VCaP (cell line): Measurements from ENCODE around the gene PHETA1.
A peak's percentile ranks its signal among the peaks of the same experiment; 100 is the strongest.
"Not testable (repeated sequence)": the region's sequence is repeated elsewhere in the genome, so short reads cannot be mapped to it uniquely, and the experiment has no call there.

Experiments used
- H3K27ac ChIP-seq: fragments of 450-650 bp; 2 replicates; pipeline ENCODE4 v1.5.1; 2017
- TF ChIP-seq, protein P1 (sequence below): fragments of 450-650 bp; conservative IDR thresholded peaks from 2 replicates; pipeline ENCODE4 v1.5.1; 2017; ENCODE audit warnings: mild to moderate bottlenecking, moderate library complexity

The PHETA1 gene

DNA sequence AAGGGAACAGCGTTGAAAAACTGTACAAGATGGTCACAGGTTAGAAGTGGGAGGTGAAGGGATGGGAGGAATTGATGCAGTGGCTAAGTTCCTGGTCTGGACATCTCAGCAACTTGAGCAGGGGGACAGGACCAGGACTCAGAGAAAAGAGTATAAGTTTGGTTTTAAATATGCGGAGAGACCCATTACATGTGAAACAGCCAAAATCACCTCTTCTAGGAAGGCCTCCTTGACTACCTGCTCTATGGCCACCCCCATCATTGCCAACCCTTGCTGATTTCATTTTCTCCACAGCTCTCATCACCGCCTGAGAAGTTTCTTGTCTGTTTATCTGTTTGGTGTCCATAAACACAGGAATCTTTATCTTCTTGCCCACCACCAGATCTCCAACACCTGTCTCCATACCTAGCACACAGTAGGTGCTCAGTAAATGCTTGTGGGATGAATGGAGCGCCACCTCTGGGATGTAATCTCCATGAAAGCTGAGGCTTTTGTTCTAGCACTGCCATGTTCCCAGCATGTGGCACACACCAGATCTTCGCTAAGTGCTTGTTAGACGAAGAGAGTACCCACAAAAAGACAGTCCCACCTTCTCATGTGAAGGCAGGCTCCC, 11.2 kb upstream of the PHETA1 start:
- TF ChIP-seq, protein P1, sequence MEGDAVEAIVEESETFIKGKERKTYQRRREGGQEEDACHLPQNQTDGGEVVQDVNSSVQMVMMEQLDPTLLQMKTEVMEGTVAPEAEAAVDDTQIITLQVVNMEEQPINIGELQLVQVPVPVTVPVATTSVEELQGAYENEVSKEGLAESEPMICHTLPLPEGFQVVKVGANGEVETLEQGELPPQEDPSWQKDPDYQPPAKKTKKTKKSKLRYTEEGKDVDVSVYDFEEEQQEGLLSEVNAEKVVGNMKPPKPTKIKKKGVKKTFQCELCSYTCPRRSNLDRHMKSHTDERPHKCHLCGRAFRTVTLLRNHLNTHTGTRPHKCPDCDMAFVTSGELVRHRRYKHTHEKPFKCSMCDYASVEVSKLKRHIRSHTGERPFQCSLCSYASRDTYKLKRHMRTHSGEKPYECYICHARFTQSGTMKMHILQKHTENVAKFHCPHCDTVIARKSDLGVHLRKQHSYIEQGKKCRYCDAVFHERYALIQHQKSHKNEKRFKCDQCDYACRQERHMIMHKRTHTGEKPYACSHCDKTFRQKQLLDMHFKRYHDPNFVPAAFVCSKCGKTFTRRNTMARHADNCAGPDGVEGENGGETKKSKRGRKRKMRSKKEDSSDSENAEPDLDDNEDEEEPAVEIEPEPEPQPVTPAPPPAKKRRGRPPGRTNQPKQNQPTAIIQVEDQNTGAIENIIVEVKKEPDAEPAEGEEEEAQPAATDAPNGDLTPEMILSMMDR, result no peak
- no peak overlapping the region for H3K27ac ChIP-seq

DNA sequence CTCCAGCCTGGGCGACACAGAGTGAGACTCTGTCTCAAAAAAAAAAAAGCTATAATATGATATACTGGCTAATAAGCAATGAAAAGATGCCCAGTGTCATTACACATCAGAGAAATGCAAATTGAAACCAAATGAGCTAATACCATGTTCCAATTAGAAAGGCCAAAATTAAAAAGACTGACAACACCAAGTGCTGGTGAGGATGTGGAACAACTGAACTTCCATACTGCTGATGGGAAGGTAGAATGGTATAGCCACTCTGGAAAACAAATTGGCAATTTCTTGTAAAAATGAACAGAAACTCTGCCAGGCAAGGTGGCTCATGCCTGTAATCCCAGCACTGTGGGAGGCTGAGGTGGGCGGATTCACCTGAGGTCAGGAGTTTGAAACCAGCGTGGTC, 8.5 kb upstream of the PHETA1 start:
- TF ChIP-seq, protein P1, result no peak
- H3K27ac ChIP-seq, result no peak overlapping the region

DNA sequence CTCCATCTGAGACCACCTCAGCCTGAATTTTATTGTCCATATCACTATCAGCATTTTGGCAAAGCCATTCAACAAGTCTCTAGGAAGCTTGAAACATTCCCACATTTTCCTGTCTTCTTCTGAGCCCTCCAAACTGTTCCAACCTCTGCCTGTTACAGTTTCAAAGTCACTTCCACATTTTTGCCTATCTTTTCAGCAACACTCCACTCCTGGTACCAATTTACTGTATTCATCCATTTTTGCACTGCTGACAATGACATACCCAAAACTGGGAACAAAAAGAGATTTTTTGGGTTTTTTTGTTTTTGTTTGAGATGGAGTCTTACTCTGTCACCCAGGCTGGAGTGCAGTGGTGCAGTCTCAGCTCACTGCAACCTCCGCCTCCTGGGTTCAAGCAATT, 4.3 kb upstream of the PHETA1 start:
- not testable (repeated sequence) for H3K27ac ChIP-seq

DNA sequence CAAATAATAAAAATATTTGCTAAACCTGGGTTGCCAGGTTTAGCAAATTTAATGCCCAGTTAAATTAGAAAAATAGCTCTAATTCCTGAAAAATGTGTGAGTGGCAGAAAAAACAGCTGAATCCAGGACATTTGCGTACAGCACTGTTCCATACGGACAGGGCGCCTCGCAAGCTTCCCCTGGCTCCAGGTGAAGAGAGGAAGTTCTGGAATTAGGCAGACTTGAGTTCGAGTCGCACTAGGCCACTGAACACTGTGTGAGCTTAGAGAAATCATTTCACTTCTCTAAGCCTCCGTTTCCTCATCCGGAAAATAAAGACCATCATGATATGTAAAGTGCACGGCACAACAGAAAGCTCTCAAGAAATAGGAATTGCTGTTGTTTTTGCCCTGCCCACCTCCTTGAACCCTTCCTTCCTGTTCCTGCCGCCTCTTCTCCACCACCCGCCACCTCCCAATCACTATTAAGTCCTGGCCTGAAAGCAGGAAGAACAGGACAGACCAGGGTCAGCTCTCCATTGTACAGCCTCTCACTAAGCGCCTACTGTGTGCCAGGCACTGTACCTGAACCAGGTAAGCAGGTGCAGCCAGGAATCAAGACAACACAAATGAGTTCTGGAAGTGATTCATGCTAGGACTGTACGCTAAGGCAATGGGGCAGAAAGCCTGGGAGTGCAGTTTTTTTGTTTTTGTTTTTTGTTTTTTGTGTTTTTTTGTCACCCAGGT, 763 bp upstream of the PHETA1 start:
- TF ChIP-seq, protein P1, result no peak
- peak overlapping the region; percentile 81; the same call in 1 of the 2 replicates for H3K27ac ChIP-seq

DNA sequence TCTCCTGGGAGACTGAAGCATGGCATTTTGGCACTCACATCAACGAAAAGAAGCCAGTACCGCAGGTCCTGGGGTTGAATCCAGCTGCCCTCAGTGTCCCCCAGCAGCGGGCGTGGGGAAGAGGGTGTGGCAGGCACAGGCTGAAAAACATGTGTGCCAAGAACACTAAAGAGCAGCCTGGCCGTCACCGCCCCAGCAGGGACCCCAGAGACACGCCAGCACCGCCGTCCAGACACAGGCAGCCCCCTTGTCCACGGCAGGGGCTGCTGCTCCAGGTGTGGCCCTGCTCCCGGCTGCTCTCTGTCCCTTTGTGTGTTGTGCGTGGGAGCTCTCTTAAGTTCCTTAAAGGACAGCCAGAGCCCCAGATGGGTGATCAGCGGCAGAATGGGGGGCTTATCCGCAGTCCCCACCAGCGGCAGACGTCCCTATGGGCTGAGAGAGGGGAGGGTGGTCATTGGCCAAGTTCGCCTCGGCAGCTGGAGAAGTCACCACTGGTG, 556 bp downstream of the PHETA1 start:
- TF ChIP-seq, protein P1, result no peak
- peak overlapping the region; percentile 81 for H3K27ac ChIP-seq

DNA sequence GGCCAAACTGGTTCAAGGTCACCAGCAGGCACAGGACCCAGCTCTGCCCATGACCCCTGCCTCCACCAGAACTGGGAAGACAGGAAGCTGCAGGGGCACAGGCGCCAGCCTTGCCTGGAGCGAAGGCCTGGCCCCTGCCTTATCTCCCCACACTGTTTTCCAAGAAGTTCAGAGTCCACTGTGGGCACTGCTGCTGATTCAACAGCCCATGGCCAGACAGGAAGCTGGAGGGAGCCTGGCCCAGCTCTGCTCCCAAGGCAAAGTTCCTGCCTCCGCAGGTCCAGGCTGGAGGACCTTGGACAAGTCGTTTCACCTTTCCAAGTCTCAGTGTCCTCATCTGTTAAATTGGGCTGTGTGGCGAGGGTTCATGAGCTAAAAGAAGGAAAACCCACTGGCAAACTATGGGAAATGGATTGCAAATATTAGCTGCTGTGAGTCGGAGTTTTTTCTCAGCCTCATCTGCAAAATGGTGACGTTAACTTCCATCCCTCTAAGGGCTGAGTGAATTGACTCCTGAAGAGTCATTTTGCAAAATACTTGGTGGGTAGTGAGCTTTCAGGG, 1.2 kb downstream of the PHETA1 start:
- TF ChIP-seq, protein P1, result no peak
- peak overlapping the region; percentile 81 for H3K27ac ChIP-seq

DNA sequence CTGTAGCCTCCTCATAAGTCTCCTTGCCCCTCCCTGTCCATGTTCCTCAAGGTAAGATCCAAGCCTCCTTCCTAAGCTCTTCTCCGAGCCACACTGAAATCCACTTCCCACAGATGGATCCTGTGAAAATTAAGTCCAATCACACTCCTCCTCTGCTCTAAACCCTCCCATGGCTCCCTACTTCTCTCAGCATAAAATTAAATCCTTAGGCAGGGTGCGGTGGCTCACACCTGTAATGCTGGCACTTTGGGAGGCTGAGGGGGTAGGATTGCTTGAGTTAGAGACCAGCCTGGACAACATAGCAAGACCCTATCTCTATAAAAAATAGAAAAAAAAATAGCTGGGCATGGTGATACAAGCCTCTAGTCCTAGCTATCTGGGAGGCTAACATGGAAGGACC, 2.3 kb downstream of the PHETA1 start:
- H3K27ac ChIP-seq, result no peak overlapping the region
- TF ChIP-seq, protein P1, result no peak

DNA sequence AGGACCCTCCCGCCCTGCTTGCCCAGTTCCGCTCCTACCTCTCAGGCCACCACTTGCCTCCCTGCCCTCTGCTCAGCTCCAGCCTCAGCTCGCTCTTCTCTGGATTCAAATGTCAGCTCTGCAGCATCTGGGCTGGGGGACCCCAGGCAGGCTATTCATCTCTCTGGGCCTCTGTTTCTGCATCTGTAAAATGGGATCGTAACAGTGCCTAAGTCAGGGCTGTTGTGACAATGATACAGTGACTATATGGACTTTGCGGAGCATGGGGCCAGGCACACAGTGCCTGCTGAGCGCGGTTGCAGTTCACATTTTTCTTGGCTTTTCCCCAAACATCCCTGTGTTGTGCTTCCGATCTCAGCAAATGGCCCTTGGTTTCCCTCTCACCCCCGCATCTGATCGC, 2.8 kb downstream of the PHETA1 start:
- TF ChIP-seq, protein P1, result no peak
- H3K27ac ChIP-seq, result no peak overlapping the region
